Loucy (cell line): ENCODE data around the gene GNG2.

Source experiments
- EZH2phosphoT487 ChIP-seq: fragments of 200-600 bp; IDR thresholded peaks from 2 replicates; pipeline ENCODE4 v1.6.1; 2018; ENCODE audit warnings: antibody characterized with exemption, mild to moderate bottlenecking, moderate library complexity, borderline replicate concordance
- TF ChIP-seq, protein P1 (sequence below): fragments of 200-600 bp; sonication (generic); conservative IDR thresholded peaks from 2 replicates; pipeline ENCODE4 v1.5.1; 2014; ENCODE audit warnings: mild to moderate bottlenecking, antibody characterized with exemption, low read length

DNA sequence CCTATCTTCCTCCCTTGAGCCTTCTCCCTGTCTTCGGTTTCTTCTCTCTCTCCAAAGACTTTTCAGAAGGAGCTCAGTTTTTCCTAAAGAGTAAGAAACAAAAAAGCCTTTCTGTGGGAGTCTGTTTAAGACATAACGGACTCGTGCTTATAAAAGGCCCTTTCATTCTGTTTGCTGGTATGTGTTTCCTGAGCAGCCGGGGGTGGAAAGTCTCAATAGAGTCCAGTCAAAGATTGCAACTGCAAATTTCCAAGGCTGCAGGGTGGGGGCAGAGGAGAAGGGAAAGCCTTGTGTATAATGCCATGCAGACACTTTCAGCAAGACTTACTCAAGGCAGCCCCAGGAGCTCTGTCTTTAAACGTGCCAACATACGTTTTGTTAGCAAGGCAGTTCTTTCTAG lies 62.2 kb downstream of the GNG2 start:
- TF ChIP-seq, protein P1, sequence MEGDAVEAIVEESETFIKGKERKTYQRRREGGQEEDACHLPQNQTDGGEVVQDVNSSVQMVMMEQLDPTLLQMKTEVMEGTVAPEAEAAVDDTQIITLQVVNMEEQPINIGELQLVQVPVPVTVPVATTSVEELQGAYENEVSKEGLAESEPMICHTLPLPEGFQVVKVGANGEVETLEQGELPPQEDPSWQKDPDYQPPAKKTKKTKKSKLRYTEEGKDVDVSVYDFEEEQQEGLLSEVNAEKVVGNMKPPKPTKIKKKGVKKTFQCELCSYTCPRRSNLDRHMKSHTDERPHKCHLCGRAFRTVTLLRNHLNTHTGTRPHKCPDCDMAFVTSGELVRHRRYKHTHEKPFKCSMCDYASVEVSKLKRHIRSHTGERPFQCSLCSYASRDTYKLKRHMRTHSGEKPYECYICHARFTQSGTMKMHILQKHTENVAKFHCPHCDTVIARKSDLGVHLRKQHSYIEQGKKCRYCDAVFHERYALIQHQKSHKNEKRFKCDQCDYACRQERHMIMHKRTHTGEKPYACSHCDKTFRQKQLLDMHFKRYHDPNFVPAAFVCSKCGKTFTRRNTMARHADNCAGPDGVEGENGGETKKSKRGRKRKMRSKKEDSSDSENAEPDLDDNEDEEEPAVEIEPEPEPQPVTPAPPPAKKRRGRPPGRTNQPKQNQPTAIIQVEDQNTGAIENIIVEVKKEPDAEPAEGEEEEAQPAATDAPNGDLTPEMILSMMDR, result no peak
- TF ChIP-seq EZH2phosphoT487, result no peak
